A673 (cell line): ENCODE results near the gene STPG1. TPM values are rescaled to one million over a fixed set of nuclear protein-coding genes. Genes with fewer than 3 reads are reported as not detected.

ENCODE experiments used
- BruUV-seq: library from RNA; stranded (reverse); fragments of 400-500 nt; replicated peaks from 2 replicates; lab custom pipeline; 2021; lab: Mats Ljungman, UMichigan
- CTCF ChIA-PET: fragments of 300-600 bp; sonication (Branson Sonifier 250); formaldehyde crosslinking; loops from one replicate; lab custom pipeline; 2022; ENCODE audit warnings: antibody characterized with exemption; lab: Charles Lee
- POLR2A ChIA-PET: fragments of 300-600 bp; sonication (Branson Sonifier 250); formaldehyde crosslinking; loops from one replicate; lab custom pipeline; 2022; ENCODE audit warnings: antibody characterized with exemption; ENCODE audit not compliant: low non-redundant PET; lab: Charles Lee
- DNase-seq: peaks from one replicate; pipeline ENCODE4 v3.0.0-alpha.2; 2015; ENCODE audit warnings: low spot score
- H3K27ac ChIP-seq: fragments of 200-600 bp; sonication (generic); 2 replicates; pipeline ENCODE4 v1.5.1; 2016; ENCODE audit warnings: mixed run types, low read depth, mild to moderate bottlenecking, mixed read lengths, antibody characterized with exemption, low read length; ENCODE audit not compliant: poor library complexity, severe bottlenecking
- H3K27me3 ChIP-seq: fragments of 200-600 bp; sonication (generic); replicated peaks from 2 replicates; pipeline ENCODE4 v1.6.1; 2017; ENCODE audit warnings: mixed run types, low read depth, mild to moderate bottlenecking, mixed read lengths, antibody characterized with exemption, low read length; ENCODE audit not compliant: insufficient read depth, poor library complexity
- H3K36me3 ChIP-seq: fragments of 200-600 bp; sonication (generic); 2 replicates; pipeline ENCODE4 v1.6.1; 2016; ENCODE audit warnings: mixed run types, mild to moderate bottlenecking, mixed read lengths, antibody characterized with exemption, low read length; ENCODE audit not compliant: insufficient read depth, poor library complexity, severe bottlenecking
- H3K4me1 ChIP-seq: fragments of 200-600 bp; sonication (generic); 2 replicates; pipeline ENCODE4 v1.6.1; 2017; ENCODE audit warnings: mixed run types, mild to moderate bottlenecking, mixed read lengths, antibody characterized with exemption, low read length; ENCODE audit not compliant: insufficient read depth, poor library complexity, severe bottlenecking
- H3K4me3 ChIP-seq: fragments of 200-600 bp; sonication (generic); 2 replicates; pipeline ENCODE4 v1.5.1; 2016; ENCODE audit warnings: low read depth, mixed run types, mild to moderate bottlenecking, mixed read lengths, low read length; ENCODE audit not compliant: poor library complexity, severe bottlenecking
- H3K9me3 ChIP-seq: fragments of 200-600 bp; sonication (generic); 2 replicates; pipeline ENCODE4 v1.6.1; 2016; ENCODE audit warnings: mixed run types, low read depth, mild to moderate bottlenecking, mixed read lengths, antibody characterized with exemption, low read length; ENCODE audit not compliant: poor library complexity, severe bottlenecking
- CTCF ChIP-seq: fragments of 300-800, 200-600 bp; sonication (generic); conservative IDR thresholded peaks from 2 replicates; pipeline ENCODE4 v1.5.1; 2017; ENCODE audit warnings: low read depth, mild to moderate bottlenecking, antibody characterized with exemption, low read length, moderate library complexity, mixed read lengths
- EZH2 ChIP-seq: fragments of 200-600 bp; sonication (generic); IDR thresholded peaks from 2 replicates; pipeline ENCODE4 v1.6.1; 2017; ENCODE audit warnings: borderline replicate concordance, low read depth, mild to moderate bottlenecking, mixed read lengths, antibody characterized with exemption, low read length; ENCODE audit not compliant: poor library complexity, severe bottlenecking
- intact Hi-C: fragments of 100-400 bp; cut with micrococcal nuclease; formaldehyde crosslinking; loops from one replicate; pipeline ENCODE4 v1.10.0; 2022; ENCODE audit not compliant: unreplicated experiment
- total RNA-seq: library from RNA; stranded (reverse); gene quantifications from 2 replicates; pipeline ENCODE4 v1.2.3, GENCODE V29; 2021

Gene STPG1
- total RNA-seq, 1 experiment from 2014 or later: 7.2 TPM

GRCh38 chr1:24311741-24312140 lies 101.8 kb downstream of the STPG1 start:
- H3K4me3 ChIP-seq: no peak overlapping the region
- no peaks in the 10 kb centered on the region for H3K36me3 ChIP-seq
- no peak for DNase-seq
- ChIA-PET POLR2A (no interaction called here), CTCF (no interaction called here)
- H3K4me1 ChIP-seq: no peaks in the 10 kb centered on the region
- intact Hi-C loops: no loop called here
- no peak overlapping the region for H3K27ac ChIP-seq
- no TSS peak for BruUV-seq
- no peaks in the 10 kb centered on the region for H3K9me3 ChIP-seq
- no peaks in the 10 kb centered on the region for H3K27me3 ChIP-seq
- TF ChIP-seq CTCF (no peak), EZH2 (no peak)

GRCh38 chr1:24311234-24311633 lies 102.3 kb downstream of the STPG1 start:
- Histone ChIP-seq H3K27me3 (no peaks in the 10 kb centered on the region), H3K36me3 (no peaks in the 10 kb centered on the region), H3K9me3 (no peaks in the 10 kb centered on the region), H3K27ac (no peak overlapping the region), H3K4me1 (no peaks in the 10 kb centered on the region), H3K4me3 (no peak overlapping the region)
- ChIA-PET POLR2A (no interaction called here), CTCF (no interaction called here)
- no TSS peak for BruUV-seq
- no peak for TF ChIP-seq EZH2
- TF ChIP-seq CTCF: no peak
- no peak for DNase-seq
- intact Hi-C loops: no loop called here

- H3K36me3 ChIP-seq: no peaks in the 10 kb centered on the region
- no peak overlapping the region for H3K27ac ChIP-seq
- TF ChIP-seq EZH2: no peak
- no peak for TF ChIP-seq CTCF
- intact Hi-C loops: no loop called here
- ChIA-PET CTCF (interaction anchor here (0.6 kb wide), 1 partner anchor 82 kb away, joined by 3 read pairs; no protein-coding TSS in a partner anchor), POLR2A (no interaction called here)
- no TSS peak for BruUV-seq
- H3K4me1 ChIP-seq: no peaks in the 10 kb centered on the region
- H3K4me3 ChIP-seq: no peak overlapping the region
- H3K27me3 ChIP-seq: no peaks in the 10 kb centered on the region
- DNase-seq: no peak
- no peaks in the 10 kb centered on the region for H3K9me3 ChIP-seq
These were observed 103.7 kb downstream of the STPG1 start for GRCh38 chr1:24309762-24310485.
